NT2/D1 (cell line): Measurements from ENCODE around the gene WNT3A.

Experiments used
- SUZ12 ChIP-seq: IDR thresholded peaks from 2 replicates; pipeline ENCODE4 v1.6.1; 2011; ENCODE audit not compliant: insufficient read length, insufficient read depth; ENCODE audit errors: extremely low read depth
- YY1 ChIP-seq: IDR thresholded peaks from 2 replicates; pipeline ENCODE4 v1.6.1; 2011; ENCODE audit not compliant: insufficient read length, insufficient read depth
- ZNF274 ChIP-seq: IDR thresholded peaks from 2 replicates; pipeline ENCODE4 v1.6.1; 2011; ENCODE audit warnings: mild to moderate bottlenecking, low read depth, low read length

DNA sequence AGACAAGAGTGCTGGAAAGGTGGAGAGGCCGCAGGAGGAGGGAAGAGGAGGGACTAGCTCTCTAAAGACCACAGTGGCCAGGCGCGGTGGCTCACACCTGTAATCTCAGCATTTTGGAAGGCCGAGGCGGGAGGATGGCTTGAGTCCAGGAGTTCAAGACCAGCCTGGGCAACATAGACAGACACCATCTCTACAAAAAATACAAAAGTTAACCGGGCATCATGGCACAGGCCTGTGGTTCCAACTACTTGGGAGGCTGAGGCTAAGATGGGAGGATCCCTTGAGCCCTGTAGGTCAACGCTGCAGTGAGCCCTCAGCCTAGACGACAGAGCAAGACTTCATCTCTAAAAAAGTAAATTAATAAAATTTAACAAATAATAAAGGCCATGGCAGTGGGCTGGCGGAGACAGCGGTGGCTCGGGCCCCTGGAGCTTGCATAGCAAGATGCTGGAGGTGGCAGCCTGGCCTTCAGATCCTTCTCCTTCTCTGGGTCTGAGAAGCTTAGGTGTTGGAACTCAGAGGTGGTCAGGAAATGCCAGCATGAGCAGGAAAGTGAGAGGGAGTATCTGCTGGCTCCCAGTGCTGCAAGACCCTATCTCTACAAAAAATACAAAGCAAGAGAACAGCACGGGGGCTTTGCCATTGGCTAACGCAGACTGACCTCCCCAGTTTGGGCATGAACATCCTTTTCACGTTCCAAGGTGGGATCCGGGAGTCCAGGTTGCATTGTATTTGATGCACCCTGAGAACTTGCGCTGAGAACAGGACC is 10.7 kb downstream of the WNT3A start:
- TF ChIP-seq ZNF274 = no peak
- TF ChIP-seq YY1 = no peak
- no peak for TF ChIP-seq SUZ12
